HG02642 (cell line): ENCODE results near the gene RPP25.
A peak's percentile ranks its signal among the peaks of the same experiment; 100 is the strongest.
"Not testable (repeated sequence)": the region's sequence is repeated elsewhere in the genome, so short reads cannot be mapped to it uniquely, and the experiment has no call there.

Experiments used
- ATAC-seq: cut with Tn5 transposase; IDR thresholded peaks from one replicate; pipeline ENCODE4 v1.9.1; 2021; ENCODE audit warnings: mild to moderate bottlenecking; ENCODE audit not compliant: unreplicated experiment, poor library complexity

Gene RPP25

DNA sequence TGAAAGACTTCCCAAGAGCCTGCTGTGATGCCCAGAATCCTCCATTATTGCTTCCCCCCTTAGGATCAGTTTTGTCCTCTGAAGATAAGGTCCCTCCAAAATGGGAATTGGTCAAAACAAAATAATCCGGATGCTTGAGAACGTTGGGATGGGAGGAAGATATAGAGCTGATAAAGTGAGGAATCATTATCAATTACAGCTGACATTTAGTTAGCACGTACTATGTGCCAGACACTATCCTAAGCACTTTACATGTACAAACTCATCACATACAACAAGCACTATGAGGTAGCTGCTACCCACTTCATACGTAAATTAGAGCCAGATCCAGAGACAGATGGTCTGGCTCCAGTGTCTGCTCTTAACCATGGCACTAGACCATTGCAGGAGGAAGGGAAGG, 6.6 kb upstream of the RPP25 start:
- no peak for ATAC-seq

GRCh38 chr15:74962671-74963070, 6.1 kb upstream of the RPP25 start:
- ATAC-seq, result no peak

- no peak for ATAC-seq
Observed at GRCh38 chr15:74962219-74962618, 5.6 kb upstream of the RPP25 start.

DNA sequence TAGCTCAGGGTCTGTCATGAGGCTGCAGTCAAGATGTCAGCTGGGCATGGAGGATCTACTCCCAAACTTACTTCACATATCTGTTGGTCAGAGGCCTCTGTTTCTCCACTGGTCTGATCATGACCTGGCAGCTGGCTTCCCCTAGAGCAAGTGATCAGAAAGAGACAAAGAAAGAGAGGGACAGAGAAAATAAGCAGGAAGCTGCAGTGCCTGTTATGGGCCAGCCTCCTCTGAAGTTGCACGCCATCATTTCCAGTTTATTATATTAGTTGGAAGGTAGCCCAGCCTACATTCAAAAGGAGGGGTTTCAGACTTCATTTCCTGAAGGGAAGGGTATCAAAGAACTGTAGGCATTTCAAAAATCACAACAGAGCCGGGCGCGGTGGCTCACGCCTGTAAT, 5.0 kb upstream of the RPP25 start:
- no peak for ATAC-seq

DNA sequence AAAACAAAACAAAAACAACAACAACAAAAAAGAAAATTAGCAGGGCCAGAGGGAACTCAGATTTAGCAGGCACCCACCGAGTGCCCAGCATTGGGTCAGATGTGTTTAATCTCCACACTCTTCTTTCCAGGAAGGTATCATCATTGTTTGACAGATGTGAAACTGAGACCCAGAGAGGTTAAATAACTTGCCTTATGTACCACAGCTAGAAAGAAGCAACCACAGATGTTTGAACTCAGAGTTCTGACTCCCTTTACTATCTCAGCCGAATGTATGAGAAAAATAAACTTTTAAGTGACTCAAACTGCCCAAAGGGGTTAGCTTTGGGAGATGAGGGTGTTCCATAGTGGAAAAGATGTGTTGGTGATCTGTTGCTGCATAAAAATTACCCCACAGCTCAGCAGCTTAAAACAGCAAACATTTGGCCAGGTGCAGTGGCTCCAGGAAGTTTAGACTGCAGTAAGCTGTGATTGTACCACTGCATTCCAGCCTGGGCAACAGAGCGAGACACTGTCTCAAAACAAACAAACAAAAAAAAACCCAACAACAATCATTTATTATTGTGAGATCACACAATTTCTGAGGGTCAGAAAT, 4.5 kb upstream of the RPP25 start:
- ATAC-seq, result no peak

- ATAC-seq, result no peak
Observed at GRCh38 chr15:74960286-74960685, 3.7 kb upstream of the RPP25 start.

GRCh38 chr15:74959586-74959939, 3.0 kb upstream of the RPP25 start:
- ATAC-seq, result no peak

GRCh38 chr15:74958908-74959585, 2.5 kb upstream of the RPP25 start:
- no peak for ATAC-seq

GRCh38 chr15:74958320-74958907, 1.8 kb upstream of the RPP25 start:
- no peak for ATAC-seq

DNA sequence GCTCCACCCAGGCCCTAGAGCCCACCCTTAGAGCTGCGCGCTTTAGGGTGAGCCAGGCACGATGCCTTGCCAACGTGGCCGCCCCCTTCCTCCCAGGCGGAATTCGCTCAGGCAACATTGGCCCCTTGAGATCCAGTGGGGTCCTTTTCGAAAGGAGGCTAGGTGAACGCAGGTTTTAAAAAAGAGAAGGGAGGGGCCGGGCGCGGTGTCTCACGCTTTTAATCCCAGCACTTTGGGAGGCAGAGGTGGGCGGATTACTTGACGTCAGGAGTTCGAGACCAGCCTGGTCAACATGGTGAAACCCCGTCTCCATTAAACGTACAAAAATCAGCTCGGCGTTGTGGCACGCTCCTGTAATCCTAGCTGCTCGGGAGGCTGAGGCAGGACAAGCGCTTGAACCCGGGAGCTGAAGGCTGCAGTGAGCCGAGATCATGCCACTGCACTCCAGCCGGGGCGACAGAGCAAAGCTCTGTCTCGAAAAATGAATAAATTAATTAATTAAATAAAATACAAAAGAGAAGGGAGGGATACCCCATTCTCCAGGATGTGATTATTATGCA, 984 bp upstream of the RPP25 start:
- no peak for ATAC-seq

- peak; percentile 49 for ATAC-seq
Observed at GRCh38 chr15:74955796-74956647, 550 bp downstream of the RPP25 start.

DNA sequence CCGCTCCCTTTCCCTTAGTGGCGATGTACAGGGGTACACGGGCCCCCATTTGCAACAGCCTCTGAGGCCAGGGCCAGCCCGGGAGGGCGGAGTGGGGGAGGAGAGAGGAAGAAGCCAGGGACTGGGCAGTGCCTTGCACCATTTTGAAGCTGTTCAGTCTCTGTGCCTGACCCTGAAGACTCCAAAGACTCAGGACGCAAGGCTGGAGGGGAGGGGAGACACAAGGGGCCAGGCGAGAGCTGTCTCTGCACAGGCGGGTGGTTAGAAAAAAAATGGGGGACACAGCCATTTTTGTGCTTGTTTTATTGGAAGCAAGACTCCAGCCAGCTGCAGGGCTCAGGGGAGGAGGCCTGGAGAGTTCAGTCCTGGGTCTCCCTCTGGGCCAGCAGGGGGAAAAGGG, 1.6 kb downstream of the RPP25 start:
- ATAC-seq, result no peak

DNA sequence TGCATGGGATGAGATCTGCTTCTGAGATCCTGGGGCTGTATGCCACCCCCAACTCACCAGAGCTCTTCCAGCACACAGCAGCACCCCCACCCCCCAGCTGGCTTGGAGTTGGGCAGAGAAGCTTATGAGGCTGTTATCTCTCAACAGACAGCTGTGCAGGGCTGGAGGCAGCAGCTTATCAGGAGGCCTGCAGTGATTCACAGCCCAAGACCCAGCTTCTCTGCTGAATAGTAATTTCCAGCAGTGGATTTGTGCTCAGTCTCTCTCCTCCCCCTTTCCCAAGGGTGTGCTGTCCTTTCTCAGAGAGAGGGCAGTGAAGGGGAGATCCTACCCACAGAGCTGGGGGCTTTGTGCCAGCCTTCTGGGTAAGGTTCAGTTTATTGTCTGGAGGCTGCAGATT, 2.1 kb downstream of the RPP25 start:
- no peak for ATAC-seq

GRCh38 chr15:74951006-74951405, 5.6 kb downstream of the RPP25 start:
- no peak for ATAC-seq

GRCh38 chr15:74950078-74950908, 6.3 kb downstream of the RPP25 start:
- no peak for ATAC-seq

- ATAC-seq, result peak; percentile 91
Observed at GRCh38 chr15:74937590-74938371, 18.8 kb downstream of the RPP25 start, which contains the start of gene COX5A. COX5A (minus strand) TSS chr15:74938073; CDS start chr15:74938014, 59 bp downstream.

- no peak for ATAC-seq
Observed at GRCh38 chr15:74937272-74937589, 19.3 kb downstream of the RPP25 start.

- not testable (repeated sequence) for ATAC-seq
Observed at GRCh38 chr15:74935193-74935592, 21.4 kb downstream of the RPP25 start.

GRCh38 chr15:74933573-74933972, 23.0 kb downstream of the RPP25 start:
- ATAC-seq, result no peak
